WTC11 (cell line): ENCODE measurements around the gene BDH1. TPM values are rescaled to one million over a fixed set of nuclear protein-coding genes. Genes with fewer than 3 reads are reported as not detected.
A peak's percentile ranks its signal among the peaks of the same experiment; 100 is the strongest.

Experiments used
- ATAC-seq: fragments of 200-7000 bp; cut with Tn5 transposase; 2 replicates; pipeline ENCODE4 v1.10.0; 2021; ENCODE audit warnings: mild to moderate bottlenecking, moderate library complexity
- CTCF ChIA-PET: fragments of 300-600 bp; sonication (Branson Sonifier 250); formaldehyde crosslinking; loops from one replicate; lab custom pipeline; 2021; ENCODE audit warnings: antibody characterized with exemption; lab: Charles Lee
- POLR2A ChIA-PET: fragments of 350-600 bp; sonication (Branson Sonifier 250); formaldehyde crosslinking; loops from one replicate; lab custom pipeline; 2021; ENCODE audit warnings: antibody characterized with exemption; lab: Charles Lee
- DNase-seq: peaks from one replicate; pipeline ENCODE4 v3.0.0; 2021; ENCODE audit warnings: low spot score
- H3K27ac Mint-ChIP-seq: 2 replicates; pipeline ENCODE4 v1.8.0; 2021; ENCODE audit warnings: mixed read lengths
- H3K27me3 Mint-ChIP-seq: 2 replicates; pipeline ENCODE4 v1.8.0; 2021; ENCODE audit warnings: low read depth, mild to moderate bottlenecking, moderate library complexity, mixed read lengths
- H3K36me3 Mint-ChIP-seq: 2 replicates; pipeline ENCODE4 v1.8.0; 2021; ENCODE audit warnings: mixed read lengths
- H3K4me1 Mint-ChIP-seq: 2 replicates; pipeline ENCODE4 v1.8.0; 2022; ENCODE audit warnings: mixed read lengths
- H3K4me3 Mint-ChIP-seq: 2 replicates; pipeline ENCODE4 v1.8.0; 2021; ENCODE audit warnings: mild to moderate bottlenecking, moderate library complexity, mixed read lengths
- H3K9me3 Mint-ChIP-seq: 2 replicates; pipeline ENCODE4 v1.8.0; 2021; ENCODE audit warnings: mixed read lengths
- EMX1 ChIP-seq: fragments of 250-450 bp; sonication (Bioruptor Pico); IDR thresholded peaks from 2 replicates; pipeline ENCODE4 v1.8.0; 2021; ENCODE audit warnings: mild to moderate bottlenecking
- GTF2I ChIP-seq: fragments of 250-450 bp; sonication (Bioruptor Pico); conservative IDR thresholded peaks from 2 replicates; pipeline ENCODE4 v1.4.0; 2021; ENCODE audit warnings: mild to moderate bottlenecking
- IRF2 ChIP-seq: sonication (generic); formaldehyde crosslinking; IDR thresholded peaks from 2 replicates; pipeline ENCODE4 v1.8.0; 2022; ENCODE audit warnings: low read depth, missing genetic modification reagents, borderline replicate concordance
- JAZF1 ChIP-seq: fragments of 250-450 bp; sonication (Bioruptor Pico); IDR thresholded peaks from 2 replicates; pipeline ENCODE4 v1.9.0; 2021; ENCODE audit warnings: moderate library complexity, mild to moderate bottlenecking, inconsistent platforms
- JUN ChIP-seq: sonication (generic); formaldehyde crosslinking; IDR thresholded peaks from 2 replicates; pipeline ENCODE4 v1.8.0; 2023; ENCODE audit warnings: mild to moderate bottlenecking, missing genetic modification reagents
- NFATC4 ChIP-seq: fragments of 250-450 bp; sonication (Bioruptor Pico); IDR thresholded peaks from 2 replicates; pipeline ENCODE4 v1.9.0; 2021; ENCODE audit warnings: mild to moderate bottlenecking
- NR1H2 ChIP-seq: sonication (generic); formaldehyde crosslinking; IDR thresholded peaks from 2 replicates; pipeline ENCODE4 v1.9.0; 2021; ENCODE audit warnings: mild to moderate bottlenecking, moderate library complexity, missing genetic modification reagents
- NR2C2 ChIP-seq: sonication (generic); formaldehyde crosslinking; IDR thresholded peaks from 2 replicates; pipeline ENCODE4 v1.8.0; 2022; ENCODE audit warnings: mild to moderate bottlenecking, missing genetic modification reagents
- NR3C1 ChIP-seq: sonication (generic); formaldehyde crosslinking; conservative IDR thresholded peaks from 2 replicates; pipeline ENCODE4 v1.8.1; 2023; ENCODE audit warnings: low read depth, mild to moderate bottlenecking, missing genetic modification reagents
- PRRX2 ChIP-seq: fragments of 250-450 bp; sonication (Bioruptor Pico); IDR thresholded peaks from 2 replicates; pipeline ENCODE4 v1.8.0; 2021; ENCODE audit warnings: mild to moderate bottlenecking
- SMAD3 ChIP-seq: sonication (generic); formaldehyde crosslinking; IDR thresholded peaks from 2 replicates; pipeline ENCODE4 v1.8.0; 2022; ENCODE audit warnings: missing genetic modification reagents, mild to moderate bottlenecking, borderline replicate concordance
- TCF7 ChIP-seq: sonication (generic); formaldehyde crosslinking; IDR thresholded peaks from 2 replicates; pipeline ENCODE4 v1.8.0; 2022; ENCODE audit warnings: mild to moderate bottlenecking, low read depth, missing genetic modification reagents, moderate library complexity
- ZNF232 ChIP-seq: sonication (generic); formaldehyde crosslinking; IDR thresholded peaks from 2 replicates; pipeline ENCODE4 v1.8.0; 2022; ENCODE audit warnings: mild to moderate bottlenecking, missing genetic modification reagents
- ZNF317 ChIP-seq: sonication (generic); formaldehyde crosslinking; IDR thresholded peaks from 2 replicates; pipeline ENCODE4 v1.8.1; 2023; ENCODE audit warnings: low read depth, mild to moderate bottlenecking, moderate library complexity, missing genetic modification reagents, borderline replicate concordance
- ZNF396 ChIP-seq: fragments of 250-450 bp; sonication (Bioruptor Pico); IDR thresholded peaks from 2 replicates; pipeline ENCODE4 v1.8.0; 2021; ENCODE audit warnings: mild to moderate bottlenecking, moderate library complexity, borderline replicate concordance
- total RNA-seq: library from RNA; stranded (reverse); gene quantifications from 3 replicates; pipeline ENCODE4 v1.2.3, GENCODE V29; 2021
- TF ChIP-seq, protein P1 (sequence below): sonication (generic); formaldehyde crosslinking; IDR thresholded peaks from 2 replicates; pipeline ENCODE4 v1.8.1; 2022; ENCODE audit warnings: missing genetic modification reagents, borderline replicate concordance
- TF ChIP-seq, protein P2 (sequence below): sonication (generic); formaldehyde crosslinking; IDR thresholded peaks from 2 replicates; pipeline ENCODE4 v1.8.0; 2022; ENCODE audit warnings: mild to moderate bottlenecking, missing genetic modification reagents
- TF ChIP-seq, protein P3 (sequence below): sonication (generic); formaldehyde crosslinking; conservative IDR thresholded peaks from 2 replicates; pipeline ENCODE4 v1.8.1; 2023; ENCODE audit warnings: mild to moderate bottlenecking, low read depth, missing genetic modification reagents, moderate library complexity
- TF ChIP-seq, protein P4 (sequence below): sonication (generic); formaldehyde crosslinking; IDR thresholded peaks from 2 replicates; pipeline ENCODE4 v1.8.0; 2022; ENCODE audit warnings: mild to moderate bottlenecking, missing genetic modification reagents
- TF ChIP-seq, protein P5 (sequence below): fragments of 250-450 bp; sonication (Bioruptor Pico); IDR thresholded peaks from 2 replicates; pipeline ENCODE4 v1.8.0; 2021; ENCODE audit warnings: mild to moderate bottlenecking
- TF ChIP-seq, protein P6 (sequence below): sonication (generic); formaldehyde crosslinking; IDR thresholded peaks from 2 replicates; pipeline ENCODE4 v1.8.1; 2023; ENCODE audit warnings: mild to moderate bottlenecking, missing genetic modification reagents, moderate library complexity
- TF ChIP-seq, protein P7 (sequence below): fragments of 250-450 bp; sonication (Bioruptor Pico); IDR thresholded peaks from 2 replicates; pipeline ENCODE4 v2.1.2; 2022; ENCODE audit warnings: mild to moderate bottlenecking, moderate library complexity

The BDH1 gene
- total RNA-seq, 1 experiment from 2014 or later: 26.8 TPM

DNA sequence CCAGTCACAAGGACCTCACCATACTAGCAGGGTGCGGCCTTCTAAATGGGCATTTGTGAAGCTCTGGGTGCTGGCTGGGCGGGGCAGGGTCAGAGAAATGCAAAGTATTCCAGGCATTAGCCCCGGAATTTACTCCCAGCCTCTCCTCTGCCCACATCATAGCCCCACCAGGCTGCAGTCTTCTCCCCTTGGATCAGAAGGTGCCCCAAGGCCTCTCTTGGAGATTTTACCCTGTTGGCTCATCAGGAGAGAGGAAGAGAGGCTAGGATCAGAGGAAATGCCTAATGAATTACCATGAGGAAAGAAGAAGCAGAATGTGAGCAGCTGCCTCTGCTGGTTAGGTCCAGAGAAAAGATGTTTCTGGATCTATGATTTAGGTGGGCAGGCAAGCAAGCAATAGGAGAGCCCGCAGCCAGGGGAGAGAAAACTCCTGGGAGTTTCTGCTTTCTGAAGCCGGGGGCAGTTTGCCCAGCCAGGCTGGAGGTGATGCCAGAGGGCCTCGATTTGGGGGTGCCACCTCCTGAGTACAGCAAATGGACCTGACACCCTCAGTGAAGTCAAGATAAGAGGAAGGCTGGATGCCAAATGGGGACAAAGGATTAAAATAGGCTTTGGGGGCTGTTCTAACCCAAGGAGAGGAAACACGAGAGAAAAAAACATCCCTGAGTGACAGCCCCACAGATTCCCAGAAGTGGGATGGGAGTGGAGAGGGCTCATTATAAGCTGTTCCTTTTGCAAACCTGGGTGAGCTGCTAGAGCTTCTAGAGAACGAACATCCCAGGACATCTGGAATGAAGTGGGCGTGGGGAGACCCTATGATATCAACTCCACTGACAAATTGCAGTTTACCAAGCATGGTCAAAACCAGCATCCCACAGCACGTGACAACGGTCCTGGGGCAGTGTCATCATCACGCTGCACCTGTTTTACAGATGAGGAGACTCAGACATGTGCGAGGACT, 65.4 kb downstream of the BDH1 start:
- Mint-ChIP-seq H3K27ac (no peak overlapping the region), H3K27me3 (no peaks in the 10 kb centered on the region; the same call in none of the 2 replicates), H3K36me3 (no peaks in the 10 kb centered on the region), H3K4me1 (no peaks in the 10 kb centered on the region), H3K4me3 (no peak overlapping the region), H3K9me3 (no peaks in the 10 kb centered on the region)
- DNase-seq: no peak
- CTCF ChIA-PET: interaction anchor here (0.5 kb wide), 1 partner anchor 311 kb away, joined by 6 read pairs; no protein-coding TSS in a partner anchor
- POLR2A ChIA-PET: no interaction called here
- TF ChIP-seq, protein P1, sequence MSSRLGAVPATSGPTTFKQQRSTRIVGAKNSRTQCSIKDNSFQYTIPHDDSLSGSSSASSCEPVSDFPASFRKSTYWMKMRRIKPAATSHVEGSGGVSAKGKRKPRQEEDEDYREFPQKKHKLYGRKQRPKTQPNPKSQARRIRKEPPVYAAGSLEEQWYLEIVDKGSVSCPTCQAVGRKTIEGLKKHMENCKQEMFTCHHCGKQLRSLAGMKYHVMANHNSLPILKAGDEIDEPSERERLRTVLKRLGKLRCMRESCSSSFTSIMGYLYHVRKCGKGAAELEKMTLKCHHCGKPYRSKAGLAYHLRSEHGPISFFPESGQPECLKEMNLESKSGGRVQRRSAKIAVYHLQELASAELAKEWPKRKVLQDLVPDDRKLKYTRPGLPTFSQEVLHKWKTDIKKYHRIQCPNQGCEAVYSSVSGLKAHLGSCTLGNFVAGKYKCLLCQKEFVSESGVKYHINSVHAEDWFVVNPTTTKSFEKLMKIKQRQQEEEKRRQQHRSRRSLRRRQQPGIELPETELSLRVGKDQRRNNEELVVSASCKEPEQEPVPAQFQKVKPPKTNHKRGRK: no peak
- TF ChIP-seq, protein P2, sequence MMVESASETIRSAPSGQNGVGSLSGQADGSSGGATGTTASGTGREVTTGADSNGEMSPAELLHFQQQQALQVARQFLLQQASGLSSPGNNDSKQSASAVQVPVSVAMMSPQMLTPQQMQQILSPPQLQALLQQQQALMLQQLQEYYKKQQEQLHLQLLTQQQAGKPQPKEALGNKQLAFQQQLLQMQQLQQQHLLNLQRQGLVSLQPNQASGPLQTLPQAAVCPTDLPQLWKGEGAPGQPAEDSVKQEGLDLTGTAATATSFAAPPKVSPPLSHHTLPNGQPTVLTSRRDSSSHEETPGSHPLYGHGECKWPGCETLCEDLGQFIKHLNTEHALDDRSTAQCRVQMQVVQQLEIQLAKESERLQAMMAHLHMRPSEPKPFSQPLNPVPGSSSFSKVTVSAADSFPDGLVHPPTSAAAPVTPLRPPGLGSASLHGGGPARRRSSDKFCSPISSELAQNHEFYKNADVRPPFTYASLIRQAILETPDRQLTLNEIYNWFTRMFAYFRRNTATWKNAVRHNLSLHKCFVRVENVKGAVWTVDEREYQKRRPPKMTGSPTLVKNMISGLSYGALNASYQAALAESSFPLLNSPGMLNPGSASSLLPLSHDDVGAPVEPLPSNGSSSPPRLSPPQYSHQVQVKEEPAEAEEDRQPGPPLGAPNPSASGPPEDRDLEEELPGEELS (CRISPR knock-in tag): no peak
- TF ChIP-seq NFATC4 (CRISPR knock-in tag) (no peak), SMAD3 (no peak), JAZF1 (CRISPR knock-in tag) (no peak), ZNF232 (CRISPR knock-in tag) (no peak), TCF7 (CRISPR knock-in tag) (no peak), EMX1 (no peak)
- TF ChIP-seq, protein P3, sequence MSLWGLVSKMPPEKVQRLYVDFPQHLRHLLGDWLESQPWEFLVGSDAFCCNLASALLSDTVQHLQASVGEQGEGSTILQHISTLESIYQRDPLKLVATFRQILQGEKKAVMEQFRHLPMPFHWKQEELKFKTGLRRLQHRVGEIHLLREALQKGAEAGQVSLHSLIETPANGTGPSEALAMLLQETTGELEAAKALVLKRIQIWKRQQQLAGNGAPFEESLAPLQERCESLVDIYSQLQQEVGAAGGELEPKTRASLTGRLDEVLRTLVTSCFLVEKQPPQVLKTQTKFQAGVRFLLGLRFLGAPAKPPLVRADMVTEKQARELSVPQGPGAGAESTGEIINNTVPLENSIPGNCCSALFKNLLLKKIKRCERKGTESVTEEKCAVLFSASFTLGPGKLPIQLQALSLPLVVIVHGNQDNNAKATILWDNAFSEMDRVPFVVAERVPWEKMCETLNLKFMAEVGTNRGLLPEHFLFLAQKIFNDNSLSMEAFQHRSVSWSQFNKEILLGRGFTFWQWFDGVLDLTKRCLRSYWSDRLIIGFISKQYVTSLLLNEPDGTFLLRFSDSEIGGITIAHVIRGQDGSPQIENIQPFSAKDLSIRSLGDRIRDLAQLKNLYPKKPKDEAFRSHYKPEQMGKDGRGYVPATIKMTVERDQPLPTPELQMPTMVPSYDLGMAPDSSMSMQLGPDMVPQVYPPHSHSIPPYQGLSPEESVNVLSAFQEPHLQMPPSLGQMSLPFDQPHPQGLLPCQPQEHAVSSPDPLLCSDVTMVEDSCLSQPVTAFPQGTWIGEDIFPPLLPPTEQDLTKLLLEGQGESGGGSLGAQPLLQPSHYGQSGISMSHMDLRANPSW (CRISPR knock-in tag): no peak
- TF ChIP-seq, protein P4, sequence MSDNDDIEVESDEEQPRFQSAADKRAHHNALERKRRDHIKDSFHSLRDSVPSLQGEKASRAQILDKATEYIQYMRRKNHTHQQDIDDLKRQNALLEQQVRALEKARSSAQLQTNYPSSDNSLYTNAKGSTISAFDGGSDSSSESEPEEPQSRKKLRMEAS (CRISPR knock-in tag): no peak
- ATAC-seq: peak; percentile 64; the same call in 1 of the 2 replicates

DNA sequence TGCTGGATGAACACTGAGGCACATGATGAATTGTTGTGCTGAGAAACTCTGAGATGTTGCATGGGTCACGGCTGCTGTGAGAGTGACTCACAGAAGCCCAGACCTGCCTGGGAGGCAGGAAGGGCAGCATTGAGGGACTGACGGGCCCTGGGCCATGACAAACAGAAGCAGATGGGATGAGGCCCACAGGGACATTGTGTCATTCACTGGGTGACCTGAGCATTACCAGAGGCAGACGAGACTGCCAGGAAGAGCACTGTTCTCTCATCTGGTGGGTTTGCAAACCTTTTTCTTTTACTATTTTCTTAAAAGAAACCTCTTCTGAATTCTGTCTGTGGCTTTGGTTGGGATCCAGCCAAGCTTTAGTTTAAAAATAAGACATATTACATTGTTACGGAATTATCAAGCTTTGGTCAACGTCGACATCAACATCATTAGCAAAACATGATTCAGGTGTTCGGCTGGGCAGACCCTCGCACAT, 67.8 kb downstream of the BDH1 start:
- TF ChIP-seq NFATC4 (CRISPR knock-in tag): no peak
- TF ChIP-seq NR2C2 (CRISPR knock-in tag): no peak
- TF ChIP-seq ZNF317 (CRISPR knock-in tag): no peak
- TF ChIP-seq ZNF396 (CRISPR knock-in tag): no peak
- TF ChIP-seq PRRX2 (CRISPR knock-in tag): no peak
- TF ChIP-seq IRF2 (CRISPR knock-in tag): no peak
- TF ChIP-seq, protein P5, sequence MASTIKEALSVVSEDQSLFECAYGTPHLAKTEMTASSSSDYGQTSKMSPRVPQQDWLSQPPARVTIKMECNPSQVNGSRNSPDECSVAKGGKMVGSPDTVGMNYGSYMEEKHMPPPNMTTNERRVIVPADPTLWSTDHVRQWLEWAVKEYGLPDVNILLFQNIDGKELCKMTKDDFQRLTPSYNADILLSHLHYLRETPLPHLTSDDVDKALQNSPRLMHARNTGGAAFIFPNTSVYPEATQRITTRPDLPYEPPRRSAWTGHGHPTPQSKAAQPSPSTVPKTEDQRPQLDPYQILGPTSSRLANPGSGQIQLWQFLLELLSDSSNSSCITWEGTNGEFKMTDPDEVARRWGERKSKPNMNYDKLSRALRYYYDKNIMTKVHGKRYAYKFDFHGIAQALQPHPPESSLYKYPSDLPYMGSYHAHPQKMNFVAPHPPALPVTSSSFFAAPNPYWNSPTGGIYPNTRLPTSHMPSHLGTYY (CRISPR knock-in tag): no peak
- TF ChIP-seq, protein P6, sequence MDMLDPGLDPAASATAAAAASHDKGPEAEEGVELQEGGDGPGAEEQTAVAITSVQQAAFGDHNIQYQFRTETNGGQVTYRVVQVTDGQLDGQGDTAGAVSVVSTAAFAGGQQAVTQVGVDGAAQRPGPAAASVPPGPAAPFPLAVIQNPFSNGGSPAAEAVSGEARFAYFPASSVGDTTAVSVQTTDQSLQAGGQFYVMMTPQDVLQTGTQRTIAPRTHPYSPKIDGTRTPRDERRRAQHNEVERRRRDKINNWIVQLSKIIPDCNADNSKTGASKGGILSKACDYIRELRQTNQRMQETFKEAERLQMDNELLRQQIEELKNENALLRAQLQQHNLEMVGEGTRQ (CRISPR knock-in tag): no peak
- no peak for TF ChIP-seq NR1H2
- no peak for TF ChIP-seq NR3C1 (CRISPR knock-in tag)
- TF ChIP-seq GTF2I (CRISPR knock-in tag): no peak
- TF ChIP-seq, protein P7, sequence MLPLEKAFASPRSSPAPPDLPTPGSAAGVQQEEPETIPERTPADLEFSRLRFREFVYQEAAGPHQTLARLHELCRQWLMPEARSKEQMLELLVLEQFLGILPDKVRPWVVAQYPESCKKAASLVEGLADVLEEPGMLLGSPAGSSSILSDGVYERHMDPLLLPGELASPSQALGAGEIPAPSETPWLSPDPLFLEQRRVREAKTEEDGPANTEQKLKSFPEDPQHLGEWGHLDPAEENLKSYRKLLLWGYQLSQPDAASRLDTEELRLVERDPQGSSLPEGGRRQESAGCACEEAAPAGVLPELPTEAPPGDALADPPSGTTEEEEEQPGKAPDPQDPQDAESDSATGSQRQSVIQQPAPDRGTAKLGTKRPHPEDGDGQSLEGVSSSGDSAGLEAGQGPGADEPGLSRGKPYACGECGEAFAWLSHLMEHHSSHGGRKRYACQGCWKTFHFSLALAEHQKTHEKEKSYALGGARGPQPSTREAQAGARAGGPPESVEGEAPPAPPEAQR (CRISPR knock-in tag): no peak
- no peak for TF ChIP-seq JUN
- Mint-ChIP-seq H3K4me1 (peaks cover 1% of the 10 kb centered on the region), H3K9me3 (no peaks in the 10 kb centered on the region), H3K27ac (no peak overlapping the region), H3K27me3 (no peaks in the 10 kb centered on the region; the same call in none of the 2 replicates), H3K36me3 (no peaks in the 10 kb centered on the region), H3K4me3 (no peak overlapping the region)
- ATAC-seq: no peak
- POLR2A ChIA-PET: no interaction called here
- CTCF ChIA-PET: no interaction called here
- no peak for DNase-seq
